ENCODE data around the gene ZDHHC16. TPM values are rescaled to one million over a fixed set of nuclear protein-coding genes. Genes with fewer than 3 reads are reported as not detected.

Gene ZDHHC16
- total RNA-seq, 1 experiment from 2014 or later: 78.6 TPM

- DNase-seq (ENCODE audit: low read depth): peak; percentile 25
- in situ Hi-C loops (cut with HindIII; ENCODE audit: low pct_unique_long_range_greater_than_20kb, low sequenced_read_pairs): no loop called here
Measured at GRCh38 chr10:97498841-97499560, 53.0 kb downstream of the ZDHHC16 start, which contains the start of gene UBTD1. UBTD1 (plus strand) TSS chr10:97498924; CDS start chr10:97499204, 280 bp downstream.

GRCh38 chr10:97499561-97500296, 53.8 kb downstream of the ZDHHC16 start:
- in situ Hi-C loops (cut with HindIII; ENCODE audit: low pct_unique_long_range_greater_than_20kb, low sequenced_read_pairs): no loop called here
- DNase-seq (ENCODE audit: low read depth): no peak

GRCh38 chr10:97500297-97500575, 54.3 kb downstream of the ZDHHC16 start:
- in situ Hi-C loops (cut with HindIII; ENCODE audit: low pct_unique_long_range_greater_than_20kb, low sequenced_read_pairs): no loop called here
- no peak for DNase-seq (ENCODE audit: low read depth)

- in situ Hi-C loops (cut with HindIII; ENCODE audit: low pct_unique_long_range_greater_than_20kb, low sequenced_read_pairs): no loop called here
- DNase-seq (ENCODE audit: low read depth): no peak
Measured at GRCh38 chr10:97502916-97503315, 56.9 kb downstream of the ZDHHC16 start.

- in situ Hi-C loops (cut with HindIII; ENCODE audit: low pct_unique_long_range_greater_than_20kb, low sequenced_read_pairs): no loop called here
- no peak for DNase-seq (ENCODE audit: low read depth)
Measured at GRCh38 chr10:97503406-97503805, 57.4 kb downstream of the ZDHHC16 start.

- in situ Hi-C loops (cut with HindIII; ENCODE audit: low pct_unique_long_range_greater_than_20kb, low sequenced_read_pairs): no loop called here
- no peak for DNase-seq (ENCODE audit: low read depth)
Measured at GRCh38 chr10:97505152-97505551, 59.2 kb downstream of the ZDHHC16 start.

- no peak for DNase-seq (ENCODE audit: low read depth)
- in situ Hi-C loops (cut with HindIII; ENCODE audit: low pct_unique_long_range_greater_than_20kb, low sequenced_read_pairs): no loop called here
Measured at GRCh38 chr10:97506199-97506991, 60.4 kb downstream of the ZDHHC16 start.

Other genes with a start within 250 kb of the ZDHHC16 start
- 1.7 and 4.5 TPM in 2 replicates for gene ARHGAP19, start 153.5 kb upstream of the ZDHHC16 start, total RNA-seq (2014; rRNA removed; shearing (Covaris generic); ENCODE audit: low replicate concordance)
- gene FRAT1, start 126.9 kb upstream of the ZDHHC16 start, total RNA-seq (2014; rRNA removed; shearing (Covaris generic); ENCODE audit: low replicate concordance): 1.0 and 1.2 TPM in 2 replicates
- gene FRAT2, start 111.4 kb upstream of the ZDHHC16 start, total RNA-seq (2014; rRNA removed; shearing (Covaris generic); ENCODE audit: low replicate concordance): 3.2 and 9.1 TPM in 2 replicates
- 15.5 and 19.9 TPM in 2 replicates for gene RRP12, start 44.8 kb upstream of the ZDHHC16 start, total RNA-seq (2014; rRNA removed; shearing (Covaris generic); ENCODE audit: low replicate concordance)
- 1,147 and 1,402 TPM in 2 replicates for gene PGAM1, start 20.0 kb upstream of the ZDHHC16 start, total RNA-seq (2014; rRNA removed; shearing (Covaris generic); ENCODE audit: low replicate concordance)
- gene EXOSC1, start 169 bp upstream of the ZDHHC16 start, total RNA-seq (2014; rRNA removed; shearing (Covaris generic); ENCODE audit: low replicate concordance): 52.6 and 63.7 TPM in 2 replicates
- gene MMS19, start 52.2 kb downstream of the ZDHHC16 start, total RNA-seq (2014; rRNA removed; shearing (Covaris generic); ENCODE audit: low replicate concordance): 40.6 and 48.4 TPM in 2 replicates
- 13.0 and 23.3 TPM in 2 replicates for gene UBTD1, start 52.7 kb downstream of the ZDHHC16 start, total RNA-seq (2014; rRNA removed; shearing (Covaris generic); ENCODE audit: low replicate concordance)
- gene ANKRD2, start 126.6 kb downstream of the ZDHHC16 start, total RNA-seq (2014; rRNA removed; shearing (Covaris generic); ENCODE audit: low replicate concordance): 15.6 and 19.4 TPM in 2 replicates
- gene HOGA1, start 138.2 kb downstream of the ZDHHC16 start, total RNA-seq (2014; rRNA removed; shearing (Covaris generic); ENCODE audit: low replicate concordance): 70.8 and 91.3 TPM in 2 replicates
- gene C10orf62, start 143.5 kb downstream of the ZDHHC16 start, total RNA-seq (2014; rRNA removed; shearing (Covaris generic); ENCODE audit: low replicate concordance): 0.41 TPM in 1 of 2 replicates, not detected in the other
- gene MORN4, start 187.3 kb downstream of the ZDHHC16 start, total RNA-seq (2014; rRNA removed; shearing (Covaris generic); ENCODE audit: low replicate concordance): 8.2 and 10.5 TPM in 2 replicates
- 12.7 and 13.6 TPM in 2 replicates for gene PI4K2A, start 194.5 kb downstream of the ZDHHC16 start, total RNA-seq (2014; rRNA removed; shearing (Covaris generic); ENCODE audit: low replicate concordance)
- gene AVPI1, start 241.1 kb downstream of the ZDHHC16 start, total RNA-seq (2014; rRNA removed; shearing (Covaris generic); ENCODE audit: low replicate concordance): 44.0 and 46.1 TPM in 2 replicates